HG03108 (cell line): Measurements from ENCODE around the gene FIGNL1.

Experiments used
- ATAC-seq: cut with Tn5 transposase; IDR thresholded peaks from one replicate; pipeline ENCODE4 v1.9.1; 2021; ENCODE audit warnings: moderate library complexity; ENCODE audit not compliant: unreplicated experiment

FIGNL1 gene

GRCh38 chr7:50431316-50431715 is 18.8 kb downstream of the FIGNL1 start:
- no peak for ATAC-seq

GRCh38 chr7:50428911-50429310 is 21.2 kb downstream of the FIGNL1 start:
- no peak for ATAC-seq

GRCh38 chr7:50427518-50427917 is 22.6 kb downstream of the FIGNL1 start:
- no peak for ATAC-seq

- no peak for ATAC-seq
These were observed 23.7 kb downstream of the FIGNL1 start for GRCh38 chr7:50426280-50427045.

GRCh38 chr7:50425318-50425717 is 24.8 kb downstream of the FIGNL1 start:
- ATAC-seq, result no peak

- no peak for ATAC-seq
These were observed 26.3 kb downstream of the FIGNL1 start for GRCh38 chr7:50423860-50424259.

- ATAC-seq, result no peak
These were observed 27.3 kb downstream of the FIGNL1 start for GRCh38 chr7:50422858-50423257.

GRCh38 chr7:50421043-50421442 is 29.1 kb downstream of the FIGNL1 start:
- no peak for ATAC-seq

- no peak for ATAC-seq
These were observed 31.4 kb downstream of the FIGNL1 start for GRCh38 chr7:50418526-50419290.

GRCh38 chr7:50418086-50418515 is 32.0 kb downstream of the FIGNL1 start:
- peak; percentile 68 for ATAC-seq

GRCh38 chr7:50416527-50417182 is 33.5 kb downstream of the FIGNL1 start:
- peak; percentile 83 for ATAC-seq

- no peak for ATAC-seq
These were observed 34.2 kb downstream of the FIGNL1 start for GRCh38 chr7:50415844-50416364.

GRCh38 chr7:50413561-50413960 is 36.6 kb downstream of the FIGNL1 start:
- no peak for ATAC-seq

- no peak for ATAC-seq
These were observed 37.2 kb downstream of the FIGNL1 start for GRCh38 chr7:50412973-50413372.

GRCh38 chr7:50411332-50411731 is 38.8 kb downstream of the FIGNL1 start:
- no peak for ATAC-seq

GRCh38 chr7:50409856-50410745 is 40.0 kb downstream of the FIGNL1 start:
- peak; percentile 44 for ATAC-seq

- ATAC-seq, result no peak
These were observed 43.2 kb downstream of the FIGNL1 start for GRCh38 chr7:50406935-50407334.

GRCh38 chr7:50405221-50405620 is 44.9 kb downstream of the FIGNL1 start:
- no peak for ATAC-seq

- ATAC-seq, result no peak
These were observed 45.8 kb downstream of the FIGNL1 start for GRCh38 chr7:50404392-50404791.

- ATAC-seq, result no peak
These were observed 50.0 kb downstream of the FIGNL1 start for GRCh38 chr7:50400114-50400513.
